Mesenchymal stem cell (in vitro differentiated cells and primary cell): ENCODE results near the gene PEX3.

Experiments
- DNase-seq: peaks from one replicate; pipeline ENCODE4 v3.0.0-alpha.2; 2013
- H2AFZ ChIP-seq: one replicate; pipeline ENCODE4 v1.6.1; 2013; ENCODE audit warnings: low read depth, mild to moderate bottlenecking, control low read depth, inconsistent platforms, low read length, moderate library complexity
- H2AK5ac ChIP-seq: 2 replicates; pipeline ENCODE4 v1.6.1; 2013; ENCODE audit warnings: low read length, moderate library complexity, mild to moderate bottlenecking, inconsistent platforms; ENCODE audit not compliant: severe bottlenecking
- H2BK120ac ChIP-seq: one replicate; pipeline ENCODE4 v1.6.1; 2013; ENCODE audit warnings: low read depth, mild to moderate bottlenecking, inconsistent platforms, low read length, moderate library complexity
- H2BK12ac ChIP-seq, 2 experiments: one replicate each; pipeline ENCODE4 v1.6.1; 2013; ENCODE audit warnings: inconsistent platforms in 2 of 2, low read length in 2 of 2, mild to moderate bottlenecking in 2 of 2, moderate library complexity in 2 of 2, control low read depth in 1 of 2
- H2BK15ac ChIP-seq: one replicate; pipeline ENCODE4 v1.6.1; 2013; ENCODE audit warnings: mild to moderate bottlenecking, low read depth, inconsistent platforms; ENCODE audit not compliant: poor library complexity, severe bottlenecking
- H2BK5ac ChIP-seq: 2 replicates; pipeline ENCODE4 v1.6.1; 2013; ENCODE audit warnings: low read depth, mild to moderate bottlenecking, low read length, control low read depth, inconsistent platforms; ENCODE audit not compliant: poor library complexity, severe bottlenecking
- H3K14ac ChIP-seq, 2 experiments: one replicate each; pipeline ENCODE4 v1.6.1; 2013; ENCODE audit warnings: inconsistent platforms in 2 of 2, low read length in 2 of 2, control low read depth in 1 of 2, mild to moderate bottlenecking in 1 of 2, moderate library complexity in 1 of 2
- H3K18ac ChIP-seq, 2 experiments: one replicate each; pipeline ENCODE4 v1.6.1; 2013; ENCODE audit warnings: inconsistent platforms in 2 of 2, low read length in 2 of 2, control low read depth in 1 of 2, low read depth in 1 of 2, mild to moderate bottlenecking in 1 of 2
- H3K23ac ChIP-seq, 2 experiments: one replicate each; pipeline ENCODE4 v1.6.1; 2013; ENCODE audit warnings: inconsistent platforms in 2 of 2, low read length in 2 of 2, mild to moderate bottlenecking in 2 of 2, moderate library complexity in 2 of 2, control low read depth in 1 of 2
- H3K27ac ChIP-seq: 2 replicates; pipeline ENCODE4 v1.5.1; 2013; ENCODE audit warnings: mild to moderate bottlenecking, moderate library complexity, low read length, control low read depth, inconsistent platforms; ENCODE audit not compliant: poor library complexity, severe bottlenecking
- H3K27me3 ChIP-seq, 2 experiments: 2 replicates each; pipeline versions ENCODE4 v1.6.1 to v1.7.0; 2013; ENCODE audit warnings: low read length in 2 of 2, mild to moderate bottlenecking in 2 of 2, moderate library complexity in 2 of 2, control low read depth in 1 of 2, inconsistent platforms in 1 of 2; ENCODE audit not compliant: control insufficient read depth in 1 of 2, insufficient read depth in 1 of 2
- H3K36me3 ChIP-seq, 2 experiments: 2 replicates each; pipeline versions ENCODE4 v1.6.1 to v1.7.0; 2013; ENCODE audit warnings: low read length in 2 of 2, control low read depth in 1 of 2, inconsistent platforms in 1 of 2, low read depth in 1 of 2, mild to moderate bottlenecking in 1 of 2; ENCODE audit not compliant: insufficient read depth in 2 of 2, control insufficient read depth in 1 of 2
- H3K4ac ChIP-seq, 2 experiments: one replicate each; pipeline ENCODE4 v1.6.1; 2013; ENCODE audit warnings: inconsistent platforms in 2 of 2, low read length in 2 of 2, mild to moderate bottlenecking in 2 of 2, moderate library complexity in 2 of 2, control low read depth in 1 of 2, low read depth in 1 of 2
- H3K4me1 ChIP-seq: 2 replicates; pipeline ENCODE4 v1.6.1; 2013; ENCODE audit warnings: low read depth, low read length, control low read depth; ENCODE audit not compliant: control insufficient read depth, insufficient read depth
- H3K4me2 ChIP-seq: 2 replicates; pipeline ENCODE4 v1.6.1; 2013; ENCODE audit warnings: low read length, mild to moderate bottlenecking, inconsistent platforms; ENCODE audit not compliant: poor library complexity, severe bottlenecking
- H3K4me3 ChIP-seq, 2 experiments: 2 replicates each; pipeline versions ENCODE4 v1.5.1 to v1.7.0; 2013; ENCODE audit warnings: low read length in 2 of 2, mild to moderate bottlenecking in 2 of 2, control low read depth in 1 of 2, low read depth in 1 of 2; ENCODE audit not compliant: insufficient read depth in 1 of 2
- H3K79me1 ChIP-seq: replicated peaks from 2 replicates; pipeline ENCODE4 v1.6.1; 2013; ENCODE audit warnings: mild to moderate bottlenecking, control low read depth, low read length, inconsistent platforms; ENCODE audit not compliant: poor library complexity, severe bottlenecking
- H3K9ac ChIP-seq: 2 replicates; pipeline ENCODE4 v1.7.0; 2013; ENCODE audit warnings: mild to moderate bottlenecking, low read length, moderate library complexity
- H3K9me3 ChIP-seq: 2 replicates; pipeline ENCODE4 v1.7.0; 2013; ENCODE audit warnings: mild to moderate bottlenecking, low read length; ENCODE audit not compliant: control insufficient read depth
- H4K8ac ChIP-seq: one replicate; pipeline ENCODE4 v1.6.1; 2013; ENCODE audit warnings: inconsistent platforms, mild to moderate bottlenecking, low read length, moderate library complexity
- H4K91ac ChIP-seq: one replicate; pipeline ENCODE4 v1.6.1; 2013; ENCODE audit warnings: mild to moderate bottlenecking, low read length, inconsistent platforms
- WGBS: methylation state at CpG from one replicate; pipeline ENCODE4 v1.1.7; 2013; ENCODE audit warnings: mixed read lengths; 5-methylcytosine and 5-hydroxymethylcytosine counted together

PEX3 gene

GRCh38 chr6:143471822-143472221, 21.2 kb downstream of the PEX3 start:
- Histone ChIP-seq H3K4me1 (no peaks in the 10 kb centered on the region), H3K23ac (no peak overlapping the region), H3K27ac (no peak overlapping the region), H3K27me3 (no peaks in the 10 kb centered on the region), H3K9me3 (no peaks in the 10 kb centered on the region), H2BK15ac (no peak overlapping the region), H2BK120ac (no peak overlapping the region), H2AK5ac (no peak overlapping the region), H3K79me1 (peaks cover 5% of the 10 kb centered on the region), H3K36me3 (peaks cover 9 to 52% of the 10 kb centered on the region in 2 experiments), H2BK12ac (no peak overlapping the region), H4K8ac (no peak overlapping the region), H3K18ac (no peak overlapping the region), H3K9ac (no peak overlapping the region), H3K14ac (no peak overlapping the region), H3K4me2 (no peak overlapping the region), H3K4ac (no peak overlapping the region), H3K4me3 (no peak overlapping the region), H2AFZ (no peak overlapping the region), H4K91ac (no peak overlapping the region), H2BK5ac (no peak overlapping the region)
- 100% methylated on average over 1 of the region's 1 CpG for WGBS
- DNase-seq, result no peak

- Histone ChIP-seq H3K23ac (no peak overlapping the region), H3K79me1 (peaks cover 2% of the 10 kb centered on the region), H2BK120ac (no peak overlapping the region), H2AK5ac (no peak overlapping the region), H3K4me3 (no peak overlapping the region), H4K91ac (no peak overlapping the region), H2BK15ac (no peak overlapping the region), H3K9ac (no peak overlapping the region), H2BK5ac (no peak overlapping the region), H3K4ac (no peak overlapping the region), H4K8ac (no peak overlapping the region), H3K27me3 (no peaks in the 10 kb centered on the region), H3K18ac (no peak overlapping the region), H2BK12ac (no peak overlapping the region), H3K4me2 (no peak overlapping the region), H3K9me3 (no peaks in the 10 kb centered on the region), H3K27ac (no peak overlapping the region), H3K14ac (no peak overlapping the region), H3K36me3 (peaks cover 12 to 73% of the 10 kb centered on the region in 2 experiments), H3K4me1 (no peaks in the 10 kb centered on the region), H2AFZ (no peak overlapping the region)
- WGBS, result 94% methylated on average over 1 of the region's 1 CpG
- no peak for DNase-seq
Observed at GRCh38 chr6:143476545-143476944, 25.9 kb downstream of the PEX3 start.

- no peak for DNase-seq
- no peak overlapping the region for H3K4me2 ChIP-seq
- H2BK120ac ChIP-seq, result no peak overlapping the region
- H3K9ac ChIP-seq, result no peak overlapping the region
- no peak overlapping the region for H2BK12ac ChIP-seq
- H3K4ac ChIP-seq, result no peak overlapping the region
- H4K8ac ChIP-seq, result no peak overlapping the region
- no peak overlapping the region for H3K4me3 ChIP-seq
- peaks cover 1% of the 10 kb centered on the region for H3K79me1 ChIP-seq
- no peaks in the 10 kb centered on the region for H3K4me1 ChIP-seq
- H2BK15ac ChIP-seq, result no peak overlapping the region
- H3K9me3 ChIP-seq, result no peaks in the 10 kb centered on the region
- no peak overlapping the region for H3K23ac ChIP-seq
- no peaks in the 10 kb centered on the region for H3K27me3 ChIP-seq
- no peak overlapping the region for H2BK5ac ChIP-seq
- WGBS, result no CpG with 5 or more reads among the region's 3 CpGs
- H2AFZ ChIP-seq, result no peak overlapping the region
- no peak overlapping the region for H2AK5ac ChIP-seq
- no peak overlapping the region for H3K18ac ChIP-seq
- no peak overlapping the region for H4K91ac ChIP-seq
- no peak overlapping the region for H3K27ac ChIP-seq
- H3K14ac ChIP-seq, result no peak overlapping the region
- H3K36me3 ChIP-seq, result peaks cover 11 to 57% of the 10 kb centered on the region in 2 experiments
Observed at GRCh38 chr6:143478479-143479062, 28.0 kb downstream of the PEX3 start.

- H3K79me1 ChIP-seq, result no peaks in the 10 kb centered on the region
- H3K27ac ChIP-seq, result no peak overlapping the region
- WGBS, result no CpG with 5 or more reads among the region's 2 CpGs
Observed at GRCh38 chr6:143482593-143482992, 32.0 kb downstream of the PEX3 start.

More at GRCh38 chr6:143482593-143482992, 32.0 kb downstream of the PEX3 start:
- no peak overlapping the region for H3K4me3 ChIP-seq
- no peak overlapping the region for H3K23ac ChIP-seq
- H4K91ac ChIP-seq, result no peak overlapping the region
- H3K36me3 ChIP-seq, result peaks cover 3 to 47% of the 10 kb centered on the region in 2 experiments
- H3K27me3 ChIP-seq, result no peaks in the 10 kb centered on the region
- DNase-seq, result no peak
- H2BK120ac ChIP-seq, result no peak overlapping the region
- H2BK15ac ChIP-seq, result no peak overlapping the region
- no peak overlapping the region for H3K9ac ChIP-seq
- no peaks in the 10 kb centered on the region for H3K4me1 ChIP-seq
- H2BK5ac ChIP-seq, result no peak overlapping the region
- H3K18ac ChIP-seq, result no peak overlapping the region
- H3K14ac ChIP-seq, result no peak overlapping the region
- H3K9me3 ChIP-seq, result no peaks in the 10 kb centered on the region
- no peak overlapping the region for H3K4me2 ChIP-seq
- no peak overlapping the region for H3K4ac ChIP-seq
- no peak overlapping the region for H2AFZ ChIP-seq
- H2AK5ac ChIP-seq, result no peak overlapping the region
- no peak overlapping the region for H4K8ac ChIP-seq
- H2BK12ac ChIP-seq, result no peak overlapping the region
